ENCODE measurements around the gene CLK1.
A peak's percentile ranks its signal among the peaks of the same experiment; 100 is the strongest.
"Not testable (repeated sequence)": the region's sequence is repeated elsewhere in the genome, so short reads cannot be mapped to it uniquely, and the experiment has no call there.

The CLK1 gene

DNA sequence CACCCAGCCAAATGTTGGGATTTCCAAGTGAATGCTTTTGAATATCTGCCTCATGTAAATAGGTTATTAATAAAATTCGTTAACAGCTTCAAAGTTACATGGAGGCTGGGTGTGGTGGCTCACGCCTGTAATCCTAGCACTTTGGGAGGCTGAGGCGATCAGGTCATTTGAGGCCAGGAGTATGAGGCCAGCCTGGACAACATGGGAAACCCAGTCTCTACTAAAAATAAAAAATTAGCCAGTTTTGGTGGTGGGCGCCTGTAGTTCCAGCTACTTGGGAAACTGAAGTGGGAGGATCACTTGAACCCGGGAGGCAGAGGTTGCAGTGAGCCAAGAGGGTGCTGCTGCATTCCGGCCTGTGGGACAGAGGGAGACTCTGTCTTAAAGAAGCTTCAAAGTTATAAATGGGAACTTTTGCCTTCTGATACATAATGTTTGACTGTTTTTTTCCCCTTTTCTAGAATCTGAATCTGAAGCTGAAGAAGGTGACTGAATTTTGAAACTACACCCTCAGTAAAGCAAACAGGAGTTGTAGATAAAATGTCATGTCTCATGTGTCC, 42.7 kb downstream of the CLK1 start:
- DNase-seq (ENCODE audit: low read depth) = no peak
- no peak overlapping the region for H3K4me3 ChIP-seq (ENCODE audit: control insufficient read depth, low read depth, low read length)
- TF ChIP-seq, protein P1, sequence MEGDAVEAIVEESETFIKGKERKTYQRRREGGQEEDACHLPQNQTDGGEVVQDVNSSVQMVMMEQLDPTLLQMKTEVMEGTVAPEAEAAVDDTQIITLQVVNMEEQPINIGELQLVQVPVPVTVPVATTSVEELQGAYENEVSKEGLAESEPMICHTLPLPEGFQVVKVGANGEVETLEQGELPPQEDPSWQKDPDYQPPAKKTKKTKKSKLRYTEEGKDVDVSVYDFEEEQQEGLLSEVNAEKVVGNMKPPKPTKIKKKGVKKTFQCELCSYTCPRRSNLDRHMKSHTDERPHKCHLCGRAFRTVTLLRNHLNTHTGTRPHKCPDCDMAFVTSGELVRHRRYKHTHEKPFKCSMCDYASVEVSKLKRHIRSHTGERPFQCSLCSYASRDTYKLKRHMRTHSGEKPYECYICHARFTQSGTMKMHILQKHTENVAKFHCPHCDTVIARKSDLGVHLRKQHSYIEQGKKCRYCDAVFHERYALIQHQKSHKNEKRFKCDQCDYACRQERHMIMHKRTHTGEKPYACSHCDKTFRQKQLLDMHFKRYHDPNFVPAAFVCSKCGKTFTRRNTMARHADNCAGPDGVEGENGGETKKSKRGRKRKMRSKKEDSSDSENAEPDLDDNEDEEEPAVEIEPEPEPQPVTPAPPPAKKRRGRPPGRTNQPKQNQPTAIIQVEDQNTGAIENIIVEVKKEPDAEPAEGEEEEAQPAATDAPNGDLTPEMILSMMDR (IDR thresholded peaks at IDR 0.05; ENCODE audit: control insufficient read depth, insufficient read depth, low read depth, low read length, missing control alignments) = no peak

GRCh38 chr2:200820573-200821234, 43.8 kb downstream of the CLK1 start:
- no peak overlapping the region for H3K4me3 ChIP-seq (ENCODE audit: control insufficient read depth, low read depth, low read length)
- TF ChIP-seq, protein P1 (IDR thresholded peaks at IDR 0.05; ENCODE audit: control insufficient read depth, insufficient read depth, low read depth, low read length, missing control alignments) = no peak
- DNase-seq (ENCODE audit: low read depth) = no peak

DNA sequence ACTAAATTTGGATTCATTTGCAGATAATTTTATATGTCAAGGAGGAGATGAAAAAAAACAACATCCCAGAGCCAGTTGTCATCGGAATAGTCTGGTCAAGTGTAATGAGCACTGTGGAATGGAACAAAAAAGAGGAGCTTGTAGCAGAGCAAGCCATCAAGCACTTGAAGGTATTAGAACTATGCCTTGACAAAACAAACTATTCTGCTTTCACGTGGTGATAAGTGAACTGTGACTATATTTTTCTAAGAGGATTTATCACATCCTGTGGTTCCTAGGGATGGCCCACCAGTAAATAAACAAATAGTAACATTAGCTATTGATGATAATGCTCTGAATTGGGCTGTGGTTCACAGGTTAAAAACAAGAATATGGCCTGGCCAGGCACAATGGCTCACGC, 45.7 kb downstream of the CLK1 start:
- DNase-seq (ENCODE audit: low read depth); H3K4me3 ChIP-seq (ENCODE audit: control insufficient read depth, low read depth, low read length): not testable (repeated sequence)

DNA sequence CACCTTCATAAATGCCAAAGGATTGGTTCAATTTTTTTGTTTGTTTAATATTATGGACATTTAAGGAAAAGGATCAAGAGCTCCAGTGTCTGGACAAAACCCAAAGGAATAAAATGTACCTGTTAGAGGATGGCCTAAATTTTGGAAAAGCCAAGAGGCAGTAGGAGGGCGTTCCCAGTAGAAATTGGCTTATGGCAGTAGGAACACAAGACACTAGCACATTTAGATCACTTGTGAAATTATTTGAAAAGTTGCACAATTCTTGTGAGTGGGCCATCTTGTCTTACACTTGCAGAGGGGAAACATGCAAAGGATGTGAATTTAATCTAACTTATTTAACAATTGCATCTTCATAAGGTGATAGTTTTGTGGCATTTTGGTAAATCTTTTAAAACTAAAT, 49.5 kb downstream of the CLK1 start:
- TF ChIP-seq, protein P1 (IDR thresholded peaks at IDR 0.05; ENCODE audit: control insufficient read depth, insufficient read depth, low read depth, low read length, missing control alignments) = no peak
- no peak overlapping the region for H3K4me3 ChIP-seq (ENCODE audit: control insufficient read depth, low read depth, low read length)
- no peak for DNase-seq (ENCODE audit: low read depth)

- DNase-seq (ENCODE audit: low read depth) = no peak
- TF ChIP-seq, protein P1 (IDR thresholded peaks at IDR 0.05; ENCODE audit: control insufficient read depth, insufficient read depth, low read depth, low read length, missing control alignments) = no peak
- no peak overlapping the region for H3K4me3 ChIP-seq (ENCODE audit: control insufficient read depth, low read depth, low read length)
Measured at GRCh38 chr2:200814276-200814815, 50.1 kb downstream of the CLK1 start.

- TF ChIP-seq, protein P1 (IDR thresholded peaks at IDR 0.05; ENCODE audit: control insufficient read depth, insufficient read depth, low read depth, low read length, missing control alignments) = peak; percentile 69
- DNase-seq (ENCODE audit: low read depth) = no peak
- H3K4me3 ChIP-seq (ENCODE audit: control insufficient read depth, low read depth, low read length) = peak overlapping the region; percentile 82
Measured at GRCh38 chr2:200812122-200813022, 52.1 kb downstream of the CLK1 start.

Measured in AG09309 (cell line).